ENCODE measurements around the gene DGUOK.

DGUOK gene

GRCh38 chr2:73888388-73888787 lies 38.3 kb upstream of the DGUOK start:
- Histone ChIP-seq H3K9me3 (ENCODE audit: severe bottlenecking) (no peaks in the 10 kb centered on the region), H3K36me3 (no peaks in the 10 kb centered on the region), H3K4me3 (ENCODE audit: low read depth, low read length) (no peak overlapping the region), H3K27ac (no peak overlapping the region), H3K27me3 (ENCODE audit: insufficient read depth, low read depth, severe bottlenecking) (no peaks in the 10 kb centered on the region)
- no peak for TF ChIP-seq CTCF (IDR thresholded peaks at IDR 0.05; ENCODE audit: low read depth, low read length)
- no peak for DNase-seq

- Histone ChIP-seq H3K27ac (no peak overlapping the region), H3K27me3 (ENCODE audit: insufficient read depth, low read depth, severe bottlenecking) (no peaks in the 10 kb centered on the region), H3K9me3 (ENCODE audit: severe bottlenecking) (no peaks in the 10 kb centered on the region), H3K36me3 (no peaks in the 10 kb centered on the region), H3K4me3 (ENCODE audit: low read depth, low read length) (no peak overlapping the region)
- no peak for DNase-seq
- TF ChIP-seq CTCF (IDR thresholded peaks at IDR 0.05; ENCODE audit: low read depth, low read length): no peak
These were observed 37.5 kb upstream of the DGUOK start for GRCh38 chr2:73889206-73889605.

GRCh38 chr2:73890301-73891092 lies 36.2 kb upstream of the DGUOK start:
- no peaks in the 10 kb centered on the region for H3K27me3 ChIP-seq (ENCODE audit: insufficient read depth, low read depth, severe bottlenecking)
- no peak for DNase-seq
- no peak overlapping the region for H3K4me3 ChIP-seq (ENCODE audit: low read depth, low read length)
- H3K36me3 ChIP-seq: no peaks in the 10 kb centered on the region
- TF ChIP-seq CTCF (IDR thresholded peaks at IDR 0.05; ENCODE audit: low read depth, low read length): no peak
- no peak overlapping the region for H3K27ac ChIP-seq
- no peaks in the 10 kb centered on the region for H3K9me3 ChIP-seq (ENCODE audit: severe bottlenecking)

GRCh38 chr2:73891276-73891901 lies 35.3 kb upstream of the DGUOK start:
- Histone ChIP-seq H3K36me3 (no peaks in the 10 kb centered on the region), H3K4me3 (ENCODE audit: low read depth, low read length) (no peak overlapping the region), H3K27ac (no peak overlapping the region), H3K27me3 (ENCODE audit: insufficient read depth, low read depth, severe bottlenecking) (no peaks in the 10 kb centered on the region), H3K9me3 (ENCODE audit: severe bottlenecking) (no peaks in the 10 kb centered on the region)
- no peak for DNase-seq
- TF ChIP-seq CTCF (IDR thresholded peaks at IDR 0.05; ENCODE audit: low read depth, low read length): no peak

- Histone ChIP-seq H3K36me3 (no peaks in the 10 kb centered on the region), H3K9me3 (ENCODE audit: severe bottlenecking) (no peaks in the 10 kb centered on the region), H3K27me3 (ENCODE audit: insufficient read depth, low read depth, severe bottlenecking) (no peaks in the 10 kb centered on the region), H3K4me3 (ENCODE audit: low read depth, low read length) (no peak within 1 kb of the TSS), H3K27ac (no peak within 1 kb of the TSS)
- TF ChIP-seq CTCF (IDR thresholded peaks at IDR 0.05; ENCODE audit: low read depth, low read length): no peak
- DNase-seq: no peak
These were observed 33.9 kb upstream of the DGUOK start, which contains the start of gene ACTG2 for GRCh38 chr2:73892631-73893329. Gene ACTG2 (plus strand): TSS chr2:73893008. CDS start chr2:73901312, 8,304 bp downstream.

Data from WERI-Rb-1 (cell line).